Stimulated activated CD4-positive, alpha-beta T cell treated with anti-CD3 and anti-CD28 coated beads, Interleukin-1b, Interleukin-23, amount 100 ng/mL, for 48 hours (primary cell): ENCODE results near the gene FITM1.
A peak's percentile ranks its signal among the peaks of the same experiment; 100 is the strongest.

ENCODE experiments used
- DNase-seq: peaks from one replicate; pipeline ENCODE4 v3.0.0-alpha.2; 2020

FITM1 gene

DNA sequence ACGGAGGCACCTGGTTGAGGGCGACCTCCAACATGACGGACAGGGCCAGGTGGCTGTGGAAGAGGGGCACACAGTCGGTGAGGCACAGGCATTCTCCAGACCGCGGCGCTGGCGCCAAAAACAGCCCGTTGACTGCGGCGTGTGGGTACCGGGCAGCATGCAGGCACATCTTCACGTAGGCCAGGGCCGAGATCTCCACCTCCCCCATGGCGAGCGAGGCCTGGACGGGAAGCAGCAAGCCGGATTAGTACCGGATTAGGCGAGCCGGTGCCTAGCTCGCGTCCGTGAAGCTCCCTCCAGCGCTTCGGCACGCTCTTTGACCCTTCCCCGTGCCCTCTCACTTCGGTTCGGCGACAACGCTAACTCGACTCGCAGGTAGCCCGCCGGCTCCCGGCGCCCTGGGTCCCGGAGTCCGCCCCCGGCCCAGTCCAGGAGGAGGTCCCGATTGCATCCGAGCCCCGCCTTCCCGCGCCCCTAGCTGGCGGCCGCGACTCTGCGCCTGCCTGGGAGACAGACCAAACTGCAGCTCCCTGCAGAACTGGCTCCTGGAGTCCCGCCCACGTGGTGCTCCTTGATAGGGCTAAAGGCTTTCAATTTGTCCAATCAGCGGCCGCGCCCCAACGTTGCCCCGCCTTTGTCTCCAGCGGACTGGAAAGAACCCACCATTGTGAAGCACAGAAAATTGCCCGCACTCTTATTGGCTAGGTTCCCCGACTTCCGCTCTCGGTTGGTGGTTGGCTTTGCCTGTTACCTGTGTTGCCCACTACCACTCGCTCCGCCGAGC lies 10.8 kb downstream of the FITM1 start, which contains the start of gene EMC9:
TSS of gene EMC9 (minus strand) at position 495 of the 784 bp plus-strand sequence. CDS start at position 208, 287 bp downstream.
- DNase-seq, result peak; percentile 100

DNA sequence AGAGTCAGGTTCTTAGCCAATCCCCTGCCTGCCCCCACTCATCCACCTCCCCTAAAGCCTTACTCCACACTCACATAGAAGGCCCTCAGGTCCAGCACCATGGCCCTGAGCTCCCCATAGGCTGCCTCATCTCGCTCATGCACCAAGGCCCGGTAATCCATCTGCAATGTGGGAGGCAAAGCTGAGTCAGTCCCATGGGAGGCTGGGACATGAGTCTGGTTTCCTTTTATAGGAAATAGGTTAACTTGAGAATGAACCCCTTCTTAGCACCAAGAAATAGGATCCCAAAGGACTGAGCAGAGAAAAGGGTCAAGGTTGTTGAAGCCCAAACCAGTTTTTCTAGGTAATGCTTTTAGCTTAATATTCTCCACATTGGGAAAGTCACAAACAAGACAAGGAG lies 13.1 kb downstream of the FITM1 start:
- no peak for DNase-seq

DNA sequence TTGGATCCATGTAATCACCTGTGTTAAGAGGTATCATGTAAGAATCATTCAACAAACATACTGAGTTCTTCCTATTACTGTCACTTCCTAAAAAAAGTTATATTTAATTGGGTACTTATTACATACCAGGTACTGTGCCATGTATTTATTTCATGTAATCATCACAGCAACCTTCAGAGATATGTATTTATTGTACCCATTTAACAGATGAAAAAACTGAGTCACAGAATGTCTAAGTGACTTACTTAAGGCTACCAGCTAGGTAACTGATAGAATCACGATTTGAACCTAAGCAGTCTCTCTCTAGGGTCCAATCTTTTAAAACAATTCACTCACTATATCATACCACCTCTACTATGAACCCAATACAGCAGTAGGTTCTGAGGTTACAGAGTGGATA lies 14.0 kb downstream of the FITM1 start:
- no peak for DNase-seq

DNA sequence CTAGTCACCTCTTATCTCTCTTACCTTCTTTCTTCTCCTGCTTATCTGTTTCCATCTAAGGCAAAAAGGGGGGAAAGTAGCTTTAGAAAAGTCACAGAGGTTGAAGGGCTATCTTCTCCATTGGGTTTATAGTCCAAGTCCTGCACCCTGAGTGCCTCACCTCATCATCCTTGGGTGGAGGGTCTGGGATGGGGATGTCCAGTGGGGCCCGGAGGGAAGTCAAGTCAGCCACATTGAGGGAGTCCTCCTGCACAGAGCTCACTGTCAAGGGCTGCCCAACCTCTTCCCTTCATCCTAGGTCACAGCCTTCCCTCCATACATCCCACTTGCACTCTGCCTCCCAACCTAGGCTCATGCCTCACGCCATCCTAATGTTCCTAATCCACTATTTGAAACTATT lies 14.8 kb downstream of the FITM1 start:
- DNase-seq, result no peak

DNA sequence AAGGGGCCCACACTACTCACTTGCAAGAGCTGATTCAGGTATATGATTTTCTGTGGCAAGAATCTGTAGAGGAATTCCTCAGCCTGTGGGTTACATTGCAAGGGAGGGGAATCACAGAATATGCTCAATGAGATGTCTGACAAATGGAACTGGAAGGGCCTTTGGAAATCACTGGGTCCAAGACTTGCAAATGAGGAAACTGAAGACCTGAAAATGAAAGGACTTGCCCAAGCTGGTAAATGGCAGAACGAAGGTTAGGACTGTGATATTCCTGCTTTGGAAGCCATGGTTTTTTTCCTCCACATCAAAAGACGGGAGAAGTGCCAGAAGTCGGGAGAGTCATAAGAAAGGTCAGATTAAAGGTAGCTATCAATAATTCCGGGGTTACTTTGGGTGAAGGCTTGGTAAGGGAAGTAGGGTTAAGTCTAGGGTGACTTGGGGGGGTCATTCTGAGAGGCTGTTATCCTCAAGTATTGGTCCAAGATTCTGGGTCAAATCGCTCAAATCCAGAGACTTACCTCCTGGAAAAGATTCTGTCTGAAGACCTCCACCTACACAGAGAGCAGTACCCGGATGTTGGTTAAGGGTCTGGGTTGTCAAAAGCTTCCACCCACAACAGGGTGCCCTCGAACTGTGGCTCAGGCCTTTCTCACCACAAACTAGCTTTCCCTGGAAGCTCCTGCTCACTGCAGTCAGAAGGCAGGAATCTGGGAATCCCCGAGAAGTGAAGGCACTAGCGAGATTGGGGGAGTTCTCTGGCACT lies 15.4 kb downstream of the FITM1 start:
- no peak for DNase-seq

DNA sequence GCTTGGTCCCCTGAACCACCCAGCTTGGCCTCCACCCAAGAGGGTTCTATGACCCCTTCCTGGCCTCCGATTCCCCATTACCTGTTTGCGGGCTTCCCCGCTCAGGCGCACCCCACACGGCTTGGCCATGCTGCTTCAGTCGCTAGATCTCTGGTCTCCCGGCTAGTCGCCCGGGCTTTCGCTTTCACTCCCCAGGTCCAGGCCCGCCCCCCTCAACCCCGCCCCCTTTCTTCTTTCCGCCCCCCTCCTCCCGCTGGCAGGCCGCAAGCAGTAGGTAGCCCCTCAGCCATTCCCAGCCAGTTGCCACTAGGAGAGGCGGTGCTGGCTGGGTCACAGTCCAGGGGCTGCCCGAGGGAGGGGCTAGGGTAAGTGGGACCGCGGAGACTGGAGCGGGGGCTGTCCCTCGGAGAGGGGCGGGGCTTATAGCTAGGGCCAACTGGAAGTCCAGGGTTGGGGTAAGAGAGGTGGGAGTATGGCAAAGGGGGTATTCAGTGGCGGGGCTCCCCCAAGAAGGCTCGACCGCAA lies 16.1 kb downstream of the FITM1 start, which contains the start of gene PSME2:
TSS of gene PSME2 (minus strand) at position 158 of the 525 bp plus-strand sequence. CDS start at position 129, 29 bp downstream.
- DNase-seq, result peak; percentile 94

DNA sequence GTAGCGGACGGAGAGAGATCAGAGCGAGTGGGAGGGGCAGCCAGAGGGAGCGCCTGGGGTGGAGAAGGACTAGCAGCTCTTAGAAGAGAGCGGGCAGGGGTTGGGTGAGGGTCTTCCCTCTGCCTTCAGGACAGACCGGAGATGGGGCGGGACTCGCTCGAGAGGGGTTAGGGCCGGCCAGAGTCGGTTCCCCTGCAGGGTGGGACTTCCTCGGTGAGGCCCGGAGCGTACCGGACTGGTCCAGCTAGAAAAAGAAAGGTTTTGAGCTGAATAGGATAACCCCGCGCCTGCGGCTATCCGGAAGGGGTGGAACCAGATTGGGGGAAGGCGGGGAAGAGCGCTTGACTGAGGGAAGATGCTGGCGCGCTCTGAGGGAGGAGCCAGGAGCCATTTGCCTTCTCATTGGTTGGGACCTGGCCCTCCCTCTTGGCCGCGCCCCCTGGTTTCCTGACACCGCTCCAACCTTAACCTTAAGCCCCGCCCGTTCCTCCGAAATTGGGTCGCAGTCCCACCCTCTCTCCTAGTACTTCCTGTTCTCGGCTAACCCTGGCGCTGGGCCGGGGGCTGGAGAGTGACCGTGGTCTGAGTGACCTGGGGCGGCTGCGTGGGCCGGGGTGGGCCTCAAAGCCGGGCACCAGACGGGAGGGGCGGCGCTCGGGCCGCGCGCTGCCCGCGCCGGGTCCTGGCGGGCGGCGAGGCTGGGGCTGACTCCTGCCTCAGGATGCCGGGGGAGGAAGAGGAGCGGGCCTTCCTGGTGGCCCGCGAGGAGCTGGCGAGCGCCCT lies 16.7 kb downstream of the FITM1 start, which contains the start of gene RNF31:
TSS of gene RNF31 (plus strand) at position 521 of the 783 bp plus-strand sequence. CDS start at position 722, 201 bp downstream.
- DNase-seq, result peak; percentile 98

DNA sequence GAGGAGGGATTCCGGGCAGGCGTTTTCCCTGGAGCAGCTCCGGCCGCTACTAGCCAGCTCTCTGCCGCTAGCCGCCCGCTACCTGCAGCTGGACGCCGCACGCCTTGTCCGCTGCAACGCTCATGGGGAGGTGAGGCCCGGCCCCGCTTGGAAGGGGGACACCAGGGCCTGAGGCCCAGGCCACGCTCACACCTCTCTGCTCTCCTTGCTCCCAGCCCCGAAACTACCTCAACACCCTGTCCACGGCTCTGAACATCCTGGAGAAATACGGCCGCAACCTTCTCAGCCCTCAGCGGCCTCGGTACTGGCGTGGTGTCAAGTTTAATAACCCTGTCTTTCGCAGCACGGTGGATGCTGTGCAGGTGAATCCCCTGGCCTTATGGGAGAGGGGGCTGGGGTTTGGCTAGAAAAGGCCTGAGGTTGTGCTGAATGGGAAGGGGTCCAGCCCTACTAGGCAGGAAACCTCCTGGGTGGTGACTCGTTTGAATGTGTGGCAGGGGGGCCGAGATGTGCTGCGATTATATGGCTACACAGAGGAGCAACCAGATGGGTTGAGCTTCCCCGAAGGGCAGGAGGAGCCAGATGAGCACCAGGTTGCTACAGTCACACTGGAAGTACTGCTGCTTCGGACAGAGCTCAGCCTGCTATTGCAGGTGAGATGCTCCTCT lies 17.4 kb downstream of the FITM1 start:
- no peak for DNase-seq

DNA sequence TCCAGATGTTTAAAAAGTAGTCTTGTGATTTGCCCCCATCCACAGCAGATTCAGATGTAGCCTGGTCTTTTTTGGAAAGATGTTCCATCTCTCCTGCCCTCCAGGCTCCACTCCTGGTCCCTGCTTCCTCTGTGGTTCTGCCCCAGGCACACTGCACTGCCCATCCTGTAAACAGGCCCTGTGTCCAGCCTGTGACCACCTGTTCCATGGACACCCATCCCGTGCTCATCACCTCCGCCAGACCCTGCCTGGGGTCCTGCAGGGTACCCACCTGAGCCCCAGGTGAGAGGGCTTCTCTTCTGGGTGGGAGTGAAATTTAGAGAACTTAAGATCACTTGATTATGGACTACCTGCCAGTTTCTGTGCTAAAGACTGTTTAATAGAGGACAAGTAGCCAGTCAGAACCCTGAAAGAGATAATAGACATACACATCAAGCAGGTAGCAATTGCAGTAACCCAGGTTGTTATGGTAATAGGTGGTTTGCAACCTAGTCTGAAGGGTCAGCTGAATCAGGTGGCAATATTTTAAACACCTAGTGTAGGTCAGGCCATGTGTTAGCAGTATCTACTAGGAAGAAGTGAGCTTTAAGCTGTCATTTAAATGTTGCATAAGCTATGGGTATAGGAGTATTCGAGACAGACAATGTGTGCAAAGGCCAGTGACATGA lies 19.0 kb downstream of the FITM1 start:
- DNase-seq, result no peak

DNA sequence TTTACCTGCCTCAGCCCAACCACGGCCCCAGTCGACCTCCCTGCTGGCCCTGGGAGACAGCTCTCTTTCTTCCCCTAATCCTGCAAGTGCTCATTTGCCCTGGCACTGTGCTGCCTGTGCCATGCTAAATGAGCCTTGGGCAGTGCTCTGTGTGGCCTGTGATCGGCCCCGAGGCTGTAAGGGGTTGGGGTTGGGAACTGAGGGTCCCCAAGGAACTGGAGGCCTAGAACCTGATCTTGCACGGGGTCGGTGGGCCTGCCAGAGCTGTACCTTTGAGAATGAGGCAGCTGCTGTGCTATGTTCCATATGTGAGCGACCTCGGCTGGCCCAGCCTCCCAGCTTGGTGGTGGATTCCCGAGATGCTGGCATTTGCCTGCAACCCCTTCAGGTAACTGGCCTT lies 19.6 kb downstream of the FITM1 start:
- DNase-seq, result no peak

DNA sequence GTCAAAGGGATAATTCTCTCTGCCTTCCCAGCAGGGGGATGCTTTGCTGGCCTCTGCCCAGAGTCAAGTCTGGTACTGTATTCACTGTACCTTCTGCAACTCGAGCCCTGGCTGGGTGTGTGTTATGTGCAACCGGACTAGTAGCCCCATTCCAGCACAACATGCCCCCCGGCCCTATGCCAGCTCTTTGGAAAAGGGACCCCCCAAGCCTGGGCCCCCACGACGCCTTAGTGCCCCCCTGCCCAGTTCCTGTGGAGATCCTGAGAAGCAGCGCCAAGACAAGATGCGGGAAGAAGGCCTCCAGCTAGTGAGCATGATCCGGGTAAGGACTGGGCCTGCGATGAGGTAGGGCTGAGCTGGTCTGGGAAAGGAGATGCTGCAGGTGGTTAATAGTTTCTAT lies 20.1 kb downstream of the FITM1 start:
- no peak for DNase-seq

DNA sequence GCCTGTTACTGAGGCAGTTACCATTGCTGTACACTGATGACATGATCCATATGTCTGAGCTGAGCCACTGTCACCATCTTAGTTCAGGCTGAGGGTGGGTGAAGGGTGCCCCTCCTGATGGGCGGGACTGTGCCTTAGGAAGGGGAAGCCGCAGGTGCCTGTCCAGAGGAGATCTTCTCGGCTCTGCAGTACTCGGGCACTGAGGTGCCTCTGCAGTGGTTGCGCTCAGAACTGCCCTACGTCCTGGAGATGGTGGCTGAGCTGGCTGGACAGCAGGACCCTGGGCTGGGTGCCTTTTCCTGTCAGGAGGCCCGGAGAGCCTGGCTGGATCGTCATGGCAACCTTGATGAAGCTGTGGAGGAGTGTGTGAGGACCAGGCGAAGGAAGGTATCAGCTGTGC lies 20.5 kb downstream of the FITM1 start:
- no peak for DNase-seq

DNA sequence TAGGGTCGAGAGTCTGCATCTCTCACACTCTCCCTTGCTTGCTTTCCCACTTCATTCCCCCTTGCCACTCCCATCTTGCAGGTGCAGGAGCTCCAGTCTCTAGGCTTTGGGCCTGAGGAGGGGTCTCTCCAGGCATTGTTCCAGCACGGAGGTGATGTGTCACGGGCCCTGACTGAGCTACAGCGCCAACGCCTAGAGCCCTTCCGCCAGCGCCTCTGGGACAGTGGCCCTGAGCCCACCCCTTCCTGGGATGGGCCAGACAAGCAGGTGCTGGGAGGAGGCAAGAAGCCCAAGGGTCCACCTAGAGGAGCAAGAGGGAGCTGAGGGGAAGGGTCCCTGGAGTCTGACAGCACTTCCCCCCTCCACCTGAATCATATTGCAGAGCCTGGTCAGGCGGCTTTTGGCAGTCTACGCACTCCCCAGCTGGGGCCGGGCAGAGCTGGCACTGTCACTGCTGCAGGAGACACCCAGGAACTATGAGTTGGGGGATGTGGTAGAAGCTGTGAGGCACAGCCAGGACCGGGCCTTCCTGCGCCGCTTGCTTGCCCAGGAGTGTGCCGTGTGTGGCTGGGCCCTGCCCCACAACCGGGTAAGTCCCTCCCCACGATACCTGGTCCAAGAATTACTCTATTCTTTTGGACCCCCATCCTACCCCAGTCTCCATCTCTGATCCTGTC lies 21.1 kb downstream of the FITM1 start:
- no peak for DNase-seq

DNA sequence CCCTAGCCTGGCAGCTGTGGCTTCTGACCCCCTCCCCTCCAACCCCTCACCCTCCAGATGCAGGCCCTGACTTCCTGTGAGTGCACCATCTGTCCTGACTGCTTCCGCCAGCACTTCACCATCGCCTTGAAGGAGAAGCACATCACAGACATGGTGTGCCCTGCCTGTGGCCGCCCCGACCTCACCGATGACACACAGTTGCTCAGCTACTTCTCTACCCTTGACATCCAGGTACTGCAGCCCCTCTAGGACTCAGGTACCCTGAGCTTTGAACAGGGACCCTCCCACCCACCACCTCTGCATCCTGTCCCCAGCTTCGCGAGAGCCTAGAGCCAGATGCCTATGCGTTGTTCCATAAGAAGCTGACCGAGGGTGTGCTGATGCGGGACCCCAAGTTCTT lies 24.6 kb downstream of the FITM1 start:
- DNase-seq, result no peak

DNA sequence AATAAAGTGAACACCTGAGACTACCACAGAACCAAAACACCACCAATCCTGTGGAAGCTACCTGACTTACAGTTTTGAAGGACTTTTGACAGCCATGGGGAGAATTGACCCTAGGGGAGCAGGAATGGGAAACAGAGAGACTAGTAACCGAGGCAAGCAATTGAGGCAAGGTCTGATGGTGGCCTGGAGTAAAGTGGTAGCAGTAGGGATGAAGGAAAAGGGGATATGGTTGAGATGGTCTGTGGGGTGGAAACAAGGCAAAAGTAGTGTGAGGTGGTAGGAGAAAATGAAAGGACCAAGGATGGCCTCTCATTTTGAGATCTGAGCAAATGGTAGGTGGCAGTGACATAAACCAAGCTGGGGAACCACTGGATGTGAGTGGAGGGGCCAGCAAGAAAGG lies 26.4 kb downstream of the FITM1 start:
- no peak for DNase-seq

DNA sequence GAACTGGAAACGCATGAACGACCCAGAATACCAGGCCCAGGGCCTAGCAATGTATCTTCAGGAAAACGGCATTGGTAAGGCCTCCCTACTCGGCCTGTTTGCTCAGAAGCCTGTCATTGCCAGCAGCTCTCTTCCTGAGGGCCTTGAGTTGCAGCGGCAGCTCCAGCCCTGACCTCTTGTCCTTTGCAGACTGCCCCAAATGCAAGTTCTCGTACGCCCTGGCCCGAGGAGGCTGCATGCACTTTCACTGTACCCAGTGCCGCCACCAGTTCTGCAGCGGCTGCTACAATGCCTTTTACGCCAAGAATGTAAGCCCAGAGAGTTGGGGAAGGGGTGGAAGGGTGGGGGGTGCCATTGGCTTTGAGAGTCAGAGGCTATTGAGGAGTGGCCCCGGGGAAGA lies 26.9 kb downstream of the FITM1 start:
- DNase-seq, result no peak

DNA sequence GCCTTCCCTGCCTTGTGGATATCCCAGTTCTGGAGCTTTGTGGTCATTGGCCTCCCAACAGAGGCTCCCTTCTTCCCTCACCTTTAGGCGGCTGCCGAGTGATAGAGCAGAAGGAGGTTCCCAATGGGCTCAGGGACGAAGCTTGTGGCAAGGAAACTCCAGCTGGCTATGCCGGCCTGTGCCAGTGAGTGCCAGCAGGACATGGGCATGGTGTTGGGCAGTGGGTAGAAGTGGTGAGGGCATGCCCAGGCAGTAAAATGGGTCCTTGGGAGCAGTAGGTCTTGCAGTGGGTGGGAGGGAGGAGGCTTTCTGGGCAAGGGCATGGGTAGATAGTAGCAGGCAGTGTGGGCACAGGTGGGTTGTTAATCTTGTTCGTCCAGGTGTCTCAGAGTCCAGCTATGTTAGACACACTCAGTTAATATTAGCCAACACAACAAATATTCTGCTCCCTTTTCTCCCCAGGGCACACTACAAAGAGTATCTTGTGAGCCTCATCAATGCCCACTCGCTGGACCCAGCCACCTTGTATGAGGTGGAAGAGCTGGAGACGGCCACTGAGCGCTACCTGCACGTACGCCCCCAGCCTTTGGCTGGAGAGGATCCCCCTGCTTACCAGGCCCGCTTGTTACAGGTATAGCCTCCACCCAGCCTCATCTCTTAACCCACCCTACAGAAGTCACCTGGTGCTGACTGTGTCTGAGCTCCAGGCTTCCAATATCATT lies 29.5 kb downstream of the FITM1 start:
- no peak for DNase-seq

DNA sequence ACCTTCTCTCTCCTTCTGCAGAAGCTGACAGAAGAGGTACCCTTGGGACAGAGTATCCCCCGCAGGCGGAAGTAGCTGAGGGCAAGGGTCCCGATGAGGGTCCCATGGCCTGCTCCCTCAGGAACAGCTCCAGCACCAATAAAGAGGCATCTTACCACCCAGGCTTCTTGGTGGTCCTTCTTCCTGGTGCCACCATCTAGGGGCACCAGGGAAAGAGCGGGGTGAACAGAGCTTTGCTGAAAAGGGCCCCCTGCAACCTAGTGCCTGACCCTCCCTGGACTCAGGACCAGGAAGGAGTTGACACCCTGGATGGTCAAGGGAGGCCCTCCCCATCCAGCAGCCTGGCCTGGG lies 30.0 kb downstream of the FITM1 start:
- no peak for DNase-seq

DNA sequence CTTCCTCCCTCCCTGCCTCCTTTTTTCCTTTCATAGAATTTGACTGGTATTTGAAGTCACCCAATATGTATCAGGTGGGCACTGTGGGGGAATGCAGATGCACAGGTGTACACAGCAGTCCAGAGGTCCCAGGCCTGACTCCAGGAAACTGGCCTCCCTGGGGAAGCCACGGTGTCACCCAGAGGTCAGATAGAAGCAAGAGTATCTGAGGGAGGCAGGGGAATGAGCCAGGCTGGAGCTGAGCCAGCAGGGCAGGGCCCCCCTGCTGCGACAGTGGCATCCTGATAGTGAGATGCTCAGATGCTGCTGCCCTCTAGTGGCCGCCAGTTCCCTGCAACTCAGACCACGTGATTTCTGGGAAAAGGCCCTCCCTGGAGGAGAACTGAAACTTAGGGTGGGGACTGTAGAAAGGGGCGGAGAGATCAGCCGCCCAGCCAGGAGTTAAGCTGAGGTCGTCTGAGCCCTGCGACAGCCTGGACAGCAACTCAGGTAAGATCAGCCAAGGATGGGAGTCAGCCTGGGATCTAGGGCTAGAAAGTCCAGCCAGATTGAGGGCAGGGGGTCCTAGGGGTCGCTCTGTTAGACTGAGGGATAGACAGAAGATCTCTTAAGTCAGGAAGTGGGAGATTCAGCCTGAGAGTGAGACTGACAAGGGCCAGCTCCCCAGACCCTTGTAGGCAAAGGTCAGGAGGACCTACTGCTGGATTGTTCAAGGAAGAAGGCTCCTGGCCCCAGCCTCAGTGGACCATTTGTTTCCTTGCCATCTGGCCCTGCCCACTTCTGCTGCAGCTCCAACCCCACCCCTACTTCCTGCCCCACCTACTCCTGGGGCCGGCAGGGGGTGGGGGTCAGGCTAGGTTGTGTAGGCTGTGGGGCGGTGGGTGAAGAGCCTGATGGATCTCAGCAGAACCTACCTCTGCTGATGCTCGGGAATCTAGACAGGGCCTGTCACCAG lies 30.7 kb downstream of the FITM1 start, which contains the start of gene IRF9:
TSS of gene IRF9 (plus strand) at position 416 of the 955 bp plus-strand sequence. CDS start 880 bp downstream, outside the sequence.
- DNase-seq, result peak; percentile 97
